T-helper 2 cell treated with Interferon-gamma antibody and Interleukin-4, amounts not matched to agents 5 μg/mL and 100 μg/mL, for 36 hours (primary cell): ENCODE measurements around the gene TTC21A.
"Not testable (repeated sequence)": the region's sequence is repeated elsewhere in the genome, so short reads cannot be mapped to it uniquely, and the experiment has no call there.

Source experiments
- DNase-seq: peaks from one replicate; pipeline ENCODE4 v3.0.0; 2021; ENCODE audit warnings: low spot score
- H3K27ac Mint-ChIP-seq: one replicate; pipeline ENCODE4 v1.8.0; 2021; ENCODE audit warnings: mild to moderate bottlenecking, mixed read lengths
- H3K27me3 Mint-ChIP-seq: one replicate; pipeline ENCODE4 v1.8.0; 2021; ENCODE audit warnings: low read depth, mixed read lengths
- H3K36me3 Mint-ChIP-seq: one replicate; pipeline ENCODE4 v1.8.0; 2021; ENCODE audit warnings: low read depth, mixed read lengths
- H3K4me1 Mint-ChIP-seq: one replicate; pipeline ENCODE4 v1.8.0; 2021; ENCODE audit warnings: low read depth, mixed read lengths
- H3K4me3 Mint-ChIP-seq: one replicate; pipeline ENCODE4 v1.8.0; 2022; ENCODE audit warnings: mild to moderate bottlenecking, moderate library complexity, mixed read lengths
- H3K9me3 Mint-ChIP-seq: one replicate; pipeline ENCODE4 v1.8.0; 2021; ENCODE audit warnings: mixed read lengths

The TTC21A gene, protein sequence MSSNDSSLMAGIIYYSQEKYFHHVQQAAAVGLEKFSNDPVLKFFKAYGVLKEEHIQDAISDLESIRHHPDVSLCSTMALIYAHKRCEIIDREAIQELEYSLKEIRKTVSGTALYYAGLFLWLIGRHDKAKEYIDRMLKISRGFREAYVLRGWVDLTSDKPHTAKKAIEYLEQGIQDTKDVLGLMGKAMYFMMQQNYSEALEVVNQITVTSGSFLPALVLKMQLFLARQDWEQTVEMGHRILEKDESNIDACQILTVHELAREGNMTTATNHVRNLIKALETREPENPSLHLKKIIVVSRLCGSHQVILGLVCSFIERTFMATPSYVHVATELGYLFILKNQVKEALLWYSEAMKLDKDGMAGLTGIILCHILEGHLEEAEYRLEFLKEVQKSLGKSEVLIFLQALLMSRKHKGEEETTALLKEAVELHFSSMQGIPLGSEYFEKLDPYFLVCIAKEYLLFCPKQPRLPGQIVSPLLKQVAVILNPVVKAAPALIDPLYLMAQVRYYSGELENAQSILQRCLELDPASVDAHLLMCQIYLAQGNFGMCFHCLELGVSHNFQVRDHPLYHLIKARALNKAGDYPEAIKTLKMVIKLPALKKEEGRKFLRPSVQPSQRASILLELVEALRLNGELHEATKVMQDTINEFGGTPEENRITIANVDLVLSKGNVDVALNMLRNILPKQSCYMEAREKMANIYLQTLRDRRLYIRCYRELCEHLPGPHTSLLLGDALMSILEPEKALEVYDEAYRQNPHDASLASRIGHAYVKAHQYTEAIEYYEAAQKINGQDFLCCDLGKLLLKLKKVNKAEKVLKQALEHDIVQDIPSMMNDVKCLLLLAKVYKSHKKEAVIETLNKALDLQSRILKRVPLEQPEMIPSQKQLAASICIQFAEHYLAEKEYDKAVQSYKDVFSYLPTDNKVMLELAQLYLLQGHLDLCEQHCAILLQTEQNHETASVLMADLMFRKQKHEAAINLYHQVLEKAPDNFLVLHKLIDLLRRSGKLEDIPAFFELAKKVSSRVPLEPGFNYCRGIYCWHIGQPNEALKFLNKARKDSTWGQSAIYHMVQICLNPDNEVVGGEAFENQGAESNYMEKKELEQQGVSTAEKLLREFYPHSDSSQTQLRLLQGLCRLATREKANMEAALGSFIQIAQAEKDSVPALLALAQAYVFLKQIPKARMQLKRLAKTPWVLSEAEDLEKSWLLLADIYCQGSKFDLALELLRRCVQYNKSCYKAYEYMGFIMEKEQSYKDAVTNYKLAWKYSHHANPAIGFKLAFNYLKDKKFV (N-terminal part only)

DNA sequence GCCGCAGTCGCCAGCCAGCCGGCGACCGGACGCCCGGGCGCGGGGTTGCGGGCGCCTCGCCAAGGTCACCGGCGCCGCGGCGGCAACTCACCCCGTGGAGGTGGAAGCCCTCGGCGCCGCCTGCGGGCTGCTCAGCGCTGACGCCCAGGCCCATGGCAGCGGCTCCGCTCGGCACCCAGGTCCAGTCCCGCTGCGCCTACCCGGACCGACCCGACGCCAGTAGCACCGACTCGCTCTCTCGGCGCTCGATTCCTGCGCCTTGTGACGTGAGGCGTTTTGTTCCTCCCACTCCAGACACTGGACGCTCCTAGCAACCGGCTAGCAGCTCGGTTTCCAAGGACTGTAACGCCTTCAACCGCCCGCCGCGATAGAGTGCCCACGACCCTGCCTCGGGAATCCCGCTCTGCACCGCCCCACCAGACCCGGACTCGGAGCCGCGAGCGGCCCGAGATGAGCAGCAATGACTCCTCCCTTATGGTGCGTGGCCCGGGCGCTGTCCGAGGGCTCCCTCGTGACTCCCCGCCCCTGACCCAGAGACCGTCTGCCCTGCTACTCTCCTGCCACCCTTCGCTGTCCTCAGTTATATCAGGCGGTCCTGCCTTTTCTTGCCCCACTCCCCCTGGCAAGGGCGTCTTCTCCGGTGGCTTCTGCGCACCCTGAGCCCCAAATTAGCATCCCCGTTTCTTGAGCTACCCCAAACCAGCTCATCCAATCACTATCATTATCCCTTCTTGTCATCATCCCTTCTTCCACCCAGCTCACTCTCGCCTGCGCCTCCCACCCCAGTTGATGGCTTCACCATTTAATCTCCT is at the start of gene TTC21A, which contains the start of gene GORASP1:
Gene TTC21A (plus strand): TSS at position 293 of the 812 bp plus-strand sequence. CDS start 158 bp downstream, at position 451.
Gene GORASP1 (minus strand): TSS at position 240 of the 812 bp plus-strand sequence. CDS start 86 bp downstream, at position 154.
- Mint-ChIP-seq H3K4me3 (peak within 1 kb of the TSS; percentile 90), H3K36me3 (peaks cover 4% of the 10 kb centered on the region), H3K27me3 (no peaks in the 10 kb centered on the region), H3K27ac (peak within 1 kb of the TSS; percentile 85), H3K9me3 (no peaks in the 10 kb centered on the region), H3K4me1 (peaks cover 37% of the 10 kb centered on the region)
- peak; percentile 69 for DNase-seq

DNA sequence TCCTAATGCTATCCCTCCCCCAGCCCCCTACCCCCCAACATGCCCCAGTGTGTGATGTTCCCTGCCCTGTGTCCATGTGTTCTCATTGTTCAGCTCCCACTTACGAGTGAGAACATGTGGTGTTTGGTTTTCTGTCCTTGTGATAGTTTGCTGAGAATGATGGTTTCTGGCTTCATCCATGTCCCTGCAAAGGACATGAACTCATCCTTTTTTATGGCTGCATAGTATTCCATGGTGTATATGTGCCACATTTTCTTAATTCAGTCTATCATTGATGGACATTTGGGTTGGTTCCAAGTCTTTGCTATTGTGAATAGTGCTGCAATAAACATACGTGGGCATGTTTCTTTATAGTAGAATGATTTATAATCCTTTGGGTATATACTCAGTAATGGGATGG is 46.3 kb upstream of the TTC21A start:
- DNase-seq, H3K9me3 Mint-ChIP-seq, H3K36me3 Mint-ChIP-seq, H3K4me3 Mint-ChIP-seq, H3K4me1 Mint-ChIP-seq, H3K27me3 Mint-ChIP-seq, H3K27ac Mint-ChIP-seq: not testable (repeated sequence)

DNA sequence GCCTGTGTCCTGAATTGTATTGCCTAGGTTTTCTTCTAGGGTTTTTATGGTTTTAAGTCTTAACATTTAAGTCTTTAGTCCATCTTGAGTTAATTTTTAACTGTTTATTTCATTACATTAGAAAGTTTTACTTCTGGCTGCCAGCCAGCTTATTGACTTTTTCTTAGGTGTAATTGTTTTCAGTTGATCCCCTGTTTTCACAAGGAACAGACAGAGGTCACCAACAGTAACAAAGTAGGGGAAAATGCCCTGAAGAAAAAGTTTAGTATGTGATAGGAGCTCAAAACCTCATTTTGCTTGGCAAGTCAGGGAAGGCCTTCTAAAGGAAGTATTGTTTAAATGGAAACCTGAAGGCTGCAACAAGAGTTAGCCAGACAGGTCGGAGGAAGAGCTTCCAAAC is 45.3 kb upstream of the TTC21A start:
- Mint-ChIP-seq H3K36me3 (peaks cover 12% of the 10 kb centered on the region), H3K4me3 (no peak overlapping the region), H3K9me3 (no peaks in the 10 kb centered on the region), H3K27ac (no peak overlapping the region), H3K27me3 (no peaks in the 10 kb centered on the region), H3K4me1 (peaks cover 6% of the 10 kb centered on the region)
- no peak for DNase-seq

DNA sequence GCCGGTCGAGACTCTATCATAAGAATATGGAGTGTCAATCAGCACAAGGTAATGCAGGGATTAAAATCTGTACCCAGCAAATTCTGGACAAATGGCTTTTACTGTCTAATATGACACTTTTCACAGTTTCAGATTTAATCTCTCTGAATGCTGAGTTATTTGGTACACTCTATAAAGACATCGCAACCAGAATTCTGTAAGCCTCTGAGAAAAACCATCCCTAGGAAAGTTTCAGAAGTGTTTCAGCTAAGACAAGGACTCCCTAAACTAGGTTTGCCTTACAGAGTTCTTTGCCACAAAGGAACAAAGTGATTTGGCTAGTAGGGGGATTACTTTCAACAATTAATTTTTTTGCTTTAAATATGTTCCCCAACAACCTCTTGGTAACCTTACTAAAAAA is 44.3 kb upstream of the TTC21A start:
- H3K4me3 Mint-ChIP-seq, result no peak overlapping the region
- H3K4me1 Mint-ChIP-seq, result peaks cover 6% of the 10 kb centered on the region

DNA sequence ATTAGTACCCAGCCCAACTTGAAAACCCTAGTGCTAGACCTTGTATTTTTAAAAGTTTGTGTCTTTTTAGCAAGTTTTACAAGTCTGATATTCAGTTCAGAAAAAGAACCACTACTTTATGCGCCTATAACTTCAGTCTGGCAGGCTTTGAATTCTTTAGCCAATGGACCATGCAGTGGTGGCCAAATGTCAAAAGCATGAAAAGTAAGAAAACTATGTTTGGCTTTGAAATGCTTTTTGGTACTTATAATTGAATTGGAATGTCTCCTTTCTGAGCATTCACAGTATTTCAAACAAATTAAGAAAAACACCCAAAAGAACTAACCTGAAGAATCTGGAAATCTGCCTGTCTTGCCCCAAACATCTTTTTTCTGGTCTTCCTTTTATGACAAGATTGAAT is 42.8 kb upstream of the TTC21A start:
- Mint-ChIP-seq H3K4me3 (no peak overlapping the region), H3K4me1 (peaks cover 6% of the 10 kb centered on the region), H3K36me3 (peaks cover 17% of the 10 kb centered on the region), H3K27me3 (no peaks in the 10 kb centered on the region), H3K9me3 (no peaks in the 10 kb centered on the region), H3K27ac (no peak overlapping the region)
- no peak for DNase-seq

More for the DNA sequence above, 44.3 kb upstream of the TTC21A start:
- H3K27ac Mint-ChIP-seq, result no peak overlapping the region
- H3K9me3 Mint-ChIP-seq, result no peaks in the 10 kb centered on the region
- no peak for DNase-seq
- H3K36me3 Mint-ChIP-seq, result peaks cover 14% of the 10 kb centered on the region
- H3K27me3 Mint-ChIP-seq, result no peaks in the 10 kb centered on the region

DNA sequence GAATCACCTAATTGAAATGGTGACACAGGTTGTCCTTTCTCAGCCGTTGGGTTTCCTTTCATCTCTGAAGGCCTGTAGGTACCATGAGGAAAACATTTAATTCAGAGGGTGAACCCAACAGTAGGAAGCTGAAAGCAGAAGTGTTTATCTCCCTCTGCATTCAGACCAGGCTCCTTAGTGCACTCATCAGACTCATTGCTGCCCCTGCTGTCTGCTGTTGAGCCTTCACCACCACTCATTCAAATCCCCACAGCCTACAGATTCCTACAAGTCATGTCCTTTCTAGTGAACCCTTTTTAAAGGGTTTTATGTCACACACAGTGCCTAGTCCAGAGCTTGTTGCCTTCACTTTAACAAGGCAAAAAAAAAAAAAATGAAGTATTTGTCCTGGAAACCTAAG is 42.3 kb upstream of the TTC21A start:
- peaks cover 6% of the 10 kb centered on the region for H3K4me1 Mint-ChIP-seq
- no peak overlapping the region for H3K4me3 Mint-ChIP-seq
- DNase-seq, result no peak
- no peak overlapping the region for H3K27ac Mint-ChIP-seq
- no peaks in the 10 kb centered on the region for H3K27me3 Mint-ChIP-seq
- peaks cover 21% of the 10 kb centered on the region for H3K36me3 Mint-ChIP-seq
- H3K9me3 Mint-ChIP-seq, result no peaks in the 10 kb centered on the region

DNA sequence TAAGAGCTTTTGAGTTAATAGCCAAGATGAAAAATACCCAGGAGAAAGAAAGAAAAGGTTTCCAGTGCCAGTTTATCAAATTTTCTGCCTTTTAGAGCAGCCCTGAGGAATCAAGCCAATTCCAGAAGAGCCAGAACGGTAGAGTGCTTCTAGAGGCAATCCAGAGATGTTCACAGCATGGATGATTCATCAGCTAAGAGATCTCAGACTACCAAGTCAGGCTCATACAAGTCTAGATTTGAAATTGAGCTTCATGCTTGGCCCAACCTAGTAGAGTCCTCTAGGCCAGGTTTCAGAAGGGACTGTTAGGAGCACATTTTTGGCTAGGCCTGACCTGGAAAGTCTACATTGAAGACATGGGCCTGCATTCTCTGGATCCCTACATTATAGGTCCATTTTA is 40.2 kb upstream of the TTC21A start:
- Mint-ChIP-seq H3K27ac (no peak overlapping the region), H3K9me3 (no peaks in the 10 kb centered on the region), H3K4me3 (no peak overlapping the region), H3K27me3 (no peaks in the 10 kb centered on the region), H3K36me3 (peaks cover 27% of the 10 kb centered on the region), H3K4me1 (peaks cover 6% of the 10 kb centered on the region)
- no peak for DNase-seq

DNA sequence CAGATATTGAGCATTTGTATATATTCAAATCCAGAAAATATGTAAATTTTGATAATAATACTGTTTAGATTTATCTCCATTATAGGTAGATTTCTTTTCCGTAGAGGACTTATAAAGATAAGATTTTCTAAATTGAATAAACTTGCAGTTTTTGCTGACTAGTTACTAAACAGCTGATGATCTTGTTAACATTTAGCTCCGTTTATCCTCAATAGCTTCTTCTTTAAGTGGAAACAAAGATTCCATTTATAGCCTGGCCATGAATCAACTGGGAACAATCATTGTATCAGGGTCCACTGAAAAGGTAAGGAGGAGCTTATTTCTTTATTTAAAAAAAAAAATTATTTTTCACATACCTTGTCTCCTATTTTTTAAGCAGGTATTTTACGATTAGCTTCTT is 38.9 kb upstream of the TTC21A start:
- Mint-ChIP-seq H3K27me3 (no peaks in the 10 kb centered on the region), H3K4me1 (peaks cover 6% of the 10 kb centered on the region)

DNA sequence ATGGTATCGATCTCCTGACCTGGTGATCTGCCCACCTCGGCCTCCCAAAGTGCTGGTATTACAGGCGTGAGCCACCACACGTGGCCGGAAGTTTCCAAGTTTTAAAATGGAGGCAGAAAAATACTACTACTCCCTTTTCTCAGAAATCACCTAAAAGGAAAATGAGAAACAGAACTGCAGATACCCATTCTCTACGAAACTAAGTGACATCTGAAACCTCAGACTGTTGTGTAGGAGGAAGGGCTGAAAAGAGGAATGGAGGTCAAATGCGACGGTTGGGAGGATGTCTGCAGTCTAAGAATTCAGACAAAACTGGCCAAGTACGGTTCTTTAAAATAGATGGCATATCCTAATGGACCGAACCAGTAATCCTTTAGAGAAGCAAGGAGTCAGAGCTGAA is 31.6 kb upstream of the TTC21A start:
- Mint-ChIP-seq H3K4me1 (peaks cover 14% of the 10 kb centered on the region), H3K27ac (no peak overlapping the region), H3K9me3 (peaks cover 7% of the 10 kb centered on the region), H3K4me3 (no peak overlapping the region), H3K36me3 (peaks cover 49% of the 10 kb centered on the region), H3K27me3 (no peaks in the 10 kb centered on the region)
- DNase-seq, result no peak

More for the DNA sequence above, 38.9 kb upstream of the TTC21A start:
- H3K36me3 Mint-ChIP-seq, result peaks cover 39% of the 10 kb centered on the region
- H3K27ac Mint-ChIP-seq, result no peak overlapping the region
- H3K4me3 Mint-ChIP-seq, result no peak overlapping the region
- no peaks in the 10 kb centered on the region for H3K9me3 Mint-ChIP-seq
- DNase-seq, result no peak

DNA sequence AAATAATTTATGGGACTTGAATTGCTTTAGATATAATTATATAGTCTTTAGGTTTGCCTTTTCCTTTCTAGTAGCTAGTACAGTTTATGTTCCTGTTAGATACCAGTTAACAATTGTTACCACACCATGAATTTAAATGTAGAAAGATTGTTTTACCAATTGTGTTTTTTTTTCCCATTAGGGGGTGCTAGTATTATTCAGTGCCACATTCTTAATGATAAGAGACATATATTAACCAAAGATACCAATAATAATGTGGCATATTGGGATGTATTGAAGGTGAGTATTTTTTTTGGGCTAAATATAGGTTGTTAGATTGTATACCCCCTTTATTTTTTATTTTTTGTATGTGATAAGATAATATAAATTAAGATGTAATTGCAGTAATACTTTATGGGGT is 27.9 kb upstream of the TTC21A start:
- peaks cover 7% of the 10 kb centered on the region for H3K9me3 Mint-ChIP-seq
- peaks cover 38% of the 10 kb centered on the region for H3K36me3 Mint-ChIP-seq

DNA sequence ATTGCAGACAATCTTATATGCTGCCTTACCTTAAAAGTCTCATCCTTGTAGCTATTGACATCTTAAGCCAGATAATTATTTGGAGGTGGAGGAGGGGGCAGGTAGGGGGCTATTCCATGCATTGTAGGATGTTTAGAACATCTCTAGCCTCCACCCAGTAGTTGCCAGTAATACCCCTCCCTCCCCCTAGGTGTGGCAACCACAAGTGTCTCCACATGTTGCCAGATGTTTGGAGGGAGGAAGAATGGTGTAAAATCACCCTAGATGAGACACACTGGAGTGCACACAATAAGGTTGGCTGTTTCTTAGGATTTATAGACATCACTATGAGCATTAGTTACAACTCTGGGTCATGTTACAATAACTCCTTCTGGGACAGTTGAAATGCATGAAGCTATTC is 27.5 kb upstream of the TTC21A start:
- DNase-seq, result no peak
- Mint-ChIP-seq H3K4me1 (peaks cover 14% of the 10 kb centered on the region), H3K4me3 (no peak overlapping the region), H3K27me3 (no peaks in the 10 kb centered on the region), H3K9me3 (peaks cover 4% of the 10 kb centered on the region), H3K36me3 (peaks cover 34% of the 10 kb centered on the region), H3K27ac (no peak overlapping the region)

More for the DNA sequence above, 27.9 kb upstream of the TTC21A start:
- Mint-ChIP-seq H3K27me3 (no peaks in the 10 kb centered on the region), H3K27ac (no peak overlapping the region), H3K4me1 (peaks cover 14% of the 10 kb centered on the region), H3K4me3 (no peak overlapping the region)
- no peak for DNase-seq

DNA sequence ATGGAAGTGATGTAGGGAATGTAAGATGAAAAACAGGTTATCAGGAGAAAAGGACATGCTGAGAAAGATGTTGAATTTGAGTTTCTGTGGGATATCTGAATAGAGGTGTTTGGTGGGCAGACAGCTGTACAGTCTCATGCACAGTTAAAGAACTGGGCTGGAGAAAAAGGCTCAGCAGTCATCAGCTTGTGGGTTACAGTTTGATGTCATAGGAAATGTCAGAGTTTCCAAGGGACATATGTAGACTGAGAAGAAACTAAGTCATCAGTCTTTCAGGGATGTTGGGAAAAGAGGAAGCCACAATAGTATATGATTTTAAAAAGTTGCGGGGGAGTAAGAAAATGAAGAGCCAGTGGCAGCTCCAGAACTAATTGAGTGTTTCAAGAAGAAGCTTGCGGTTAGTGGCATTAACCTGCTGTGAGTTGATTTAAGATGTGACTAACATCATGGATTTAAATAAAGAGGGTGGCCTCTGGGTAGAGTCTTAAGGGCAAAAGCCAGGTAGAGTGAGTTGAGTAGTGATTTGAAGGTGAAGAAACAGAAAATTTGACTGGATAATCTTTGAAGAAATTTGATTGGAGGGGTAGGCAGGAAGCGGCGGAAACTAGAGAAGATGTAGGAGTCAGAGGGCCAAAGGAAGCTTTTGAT is 24.7 kb upstream of the TTC21A start:
- H3K4me3 Mint-ChIP-seq, result no peak overlapping the region
- H3K9me3 Mint-ChIP-seq, result no peaks in the 10 kb centered on the region
- no peak for DNase-seq
- H3K36me3 Mint-ChIP-seq, result peaks cover 16% of the 10 kb centered on the region
- no peaks in the 10 kb centered on the region for H3K27me3 Mint-ChIP-seq
- H3K4me1 Mint-ChIP-seq, result peaks cover 10% of the 10 kb centered on the region
- H3K27ac Mint-ChIP-seq, result no peak overlapping the region
